GM21390 (cell line): ENCODE measurements around the gene ARHGAP8.

ENCODE experiments used
- ATAC-seq: cut with Tn5 transposase; IDR thresholded peaks from one replicate; pipeline ENCODE4 v1.9.1; 2021; ENCODE audit not compliant: unreplicated experiment

Gene ARHGAP8

GRCh38 chr22:44825310-44826150 is 73.2 kb downstream of the ARHGAP8 start:
- no peak for ATAC-seq

- ATAC-seq = no peak
These were observed 75.4 kb downstream of the ARHGAP8 start for GRCh38 chr22:44827666-44828190.

- no peak for ATAC-seq
These were observed 75.8 kb downstream of the ARHGAP8 start for GRCh38 chr22:44828193-44828592.

- ATAC-seq = no peak
These were observed 79.5 kb downstream of the ARHGAP8 start for GRCh38 chr22:44831885-44832284.

GRCh38 chr22:44834065-44834464 is 81.7 kb downstream of the ARHGAP8 start:
- no peak for ATAC-seq

GRCh38 chr22:44837481-44837880 is 85.1 kb downstream of the ARHGAP8 start:
- ATAC-seq = no peak

- no peak for ATAC-seq
These were observed 86.1 kb downstream of the ARHGAP8 start for GRCh38 chr22:44838316-44839016.

GRCh38 chr22:44839061-44839460 is 86.7 kb downstream of the ARHGAP8 start:
- ATAC-seq = no peak

GRCh38 chr22:44839721-44840120 is 87.3 kb downstream of the ARHGAP8 start:
- no peak for ATAC-seq

GRCh38 chr22:44840611-44841322 is 88.4 kb downstream of the ARHGAP8 start:
- no peak for ATAC-seq

GRCh38 chr22:44842417-44842816 is 90.0 kb downstream of the ARHGAP8 start:
- no peak for ATAC-seq

- no peak for ATAC-seq
These were observed 92.8 kb downstream of the ARHGAP8 start for GRCh38 chr22:44845191-44845590.

GRCh38 chr22:44845796-44846720 is 93.7 kb downstream of the ARHGAP8 start:
- ATAC-seq = no peak

- ATAC-seq = no peak
These were observed 94.4 kb downstream of the ARHGAP8 start for GRCh38 chr22:44846726-44847275.

- no peak for ATAC-seq
These were observed 95.0 kb downstream of the ARHGAP8 start for GRCh38 chr22:44847380-44847779.

GRCh38 chr22:44847892-44848291 is 95.5 kb downstream of the ARHGAP8 start:
- no peak for ATAC-seq

- ATAC-seq = no peak
These were observed 95.9 kb downstream of the ARHGAP8 start for GRCh38 chr22:44848296-44848741.

GRCh38 chr22:44848791-44849420 is 96.5 kb downstream of the ARHGAP8 start:
- no peak for ATAC-seq

- no peak for ATAC-seq
These were observed 98.6 kb downstream of the ARHGAP8 start for GRCh38 chr22:44850946-44851345.
